Measurements from ENCODE around the gene PAGE2B.
"Not testable (repeated sequence)": the region's sequence is repeated elsewhere in the genome, so short reads cannot be mapped to it uniquely, and the experiment has no call there.

Gene PAGE2B

DNA sequence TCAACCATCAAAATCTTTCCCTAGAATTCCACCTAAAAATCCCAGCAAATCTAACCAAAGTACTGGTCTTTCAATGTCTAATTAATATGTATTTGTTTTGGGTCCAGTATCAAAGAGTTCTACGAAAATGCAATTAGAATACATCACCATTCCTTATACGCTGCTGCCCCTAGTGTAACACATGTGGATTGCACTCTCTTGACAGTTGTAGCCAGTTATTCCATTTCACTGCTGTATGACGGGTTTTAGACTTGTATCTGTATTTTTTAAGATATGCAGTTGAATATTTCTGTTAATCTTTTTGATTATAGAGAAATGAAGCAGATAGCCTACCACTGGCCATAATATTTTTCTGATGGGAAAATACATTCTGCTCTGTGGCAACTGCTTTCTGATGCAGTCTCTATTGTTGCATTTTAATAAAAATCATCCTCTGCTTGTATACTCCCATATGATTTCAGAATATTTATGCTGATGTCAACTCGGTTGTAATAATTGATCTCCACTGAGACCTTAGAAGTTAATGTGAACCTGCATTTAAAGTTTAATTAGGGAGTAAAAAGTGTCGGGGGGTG, 17.1 kb upstream of the PAGE2B start:
- H3K4me3 ChIP-seq (ENCODE audit: control insufficient read depth, low read depth, low read length), result no peak overlapping the region
- TF ChIP-seq, protein P1, sequence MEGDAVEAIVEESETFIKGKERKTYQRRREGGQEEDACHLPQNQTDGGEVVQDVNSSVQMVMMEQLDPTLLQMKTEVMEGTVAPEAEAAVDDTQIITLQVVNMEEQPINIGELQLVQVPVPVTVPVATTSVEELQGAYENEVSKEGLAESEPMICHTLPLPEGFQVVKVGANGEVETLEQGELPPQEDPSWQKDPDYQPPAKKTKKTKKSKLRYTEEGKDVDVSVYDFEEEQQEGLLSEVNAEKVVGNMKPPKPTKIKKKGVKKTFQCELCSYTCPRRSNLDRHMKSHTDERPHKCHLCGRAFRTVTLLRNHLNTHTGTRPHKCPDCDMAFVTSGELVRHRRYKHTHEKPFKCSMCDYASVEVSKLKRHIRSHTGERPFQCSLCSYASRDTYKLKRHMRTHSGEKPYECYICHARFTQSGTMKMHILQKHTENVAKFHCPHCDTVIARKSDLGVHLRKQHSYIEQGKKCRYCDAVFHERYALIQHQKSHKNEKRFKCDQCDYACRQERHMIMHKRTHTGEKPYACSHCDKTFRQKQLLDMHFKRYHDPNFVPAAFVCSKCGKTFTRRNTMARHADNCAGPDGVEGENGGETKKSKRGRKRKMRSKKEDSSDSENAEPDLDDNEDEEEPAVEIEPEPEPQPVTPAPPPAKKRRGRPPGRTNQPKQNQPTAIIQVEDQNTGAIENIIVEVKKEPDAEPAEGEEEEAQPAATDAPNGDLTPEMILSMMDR (IDR thresholded peaks at IDR 0.05; ENCODE audit: control insufficient read depth, insufficient read depth, low read depth, low read length, missing control alignments), result peak; percentile 78
- DNase-seq (ENCODE audit: low read depth), result no peak

DNA sequence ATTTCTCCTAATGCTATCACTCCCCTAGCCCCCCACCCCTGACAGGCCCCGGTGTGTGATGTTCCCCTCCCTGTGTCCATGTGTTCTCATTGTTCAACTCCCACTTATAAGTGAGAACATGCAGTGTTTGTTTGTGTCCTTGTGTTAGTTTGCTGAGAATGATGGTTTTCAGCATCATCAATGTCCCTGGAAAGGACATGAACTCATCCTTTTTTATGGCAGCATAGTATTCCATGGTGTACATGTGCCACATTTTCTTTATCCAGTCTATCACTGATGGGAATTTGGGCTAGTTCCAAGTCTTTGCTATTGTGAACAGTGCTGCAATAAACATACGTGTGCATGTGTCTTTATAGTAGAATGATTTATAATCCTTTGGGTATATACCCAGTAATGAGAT, 7.7 kb upstream of the PAGE2B start:
- not testable (repeated sequence) for H3K4me3 ChIP-seq (ENCODE audit: control insufficient read depth, low read depth, low read length); DNase-seq (ENCODE audit: low read depth)

DNA sequence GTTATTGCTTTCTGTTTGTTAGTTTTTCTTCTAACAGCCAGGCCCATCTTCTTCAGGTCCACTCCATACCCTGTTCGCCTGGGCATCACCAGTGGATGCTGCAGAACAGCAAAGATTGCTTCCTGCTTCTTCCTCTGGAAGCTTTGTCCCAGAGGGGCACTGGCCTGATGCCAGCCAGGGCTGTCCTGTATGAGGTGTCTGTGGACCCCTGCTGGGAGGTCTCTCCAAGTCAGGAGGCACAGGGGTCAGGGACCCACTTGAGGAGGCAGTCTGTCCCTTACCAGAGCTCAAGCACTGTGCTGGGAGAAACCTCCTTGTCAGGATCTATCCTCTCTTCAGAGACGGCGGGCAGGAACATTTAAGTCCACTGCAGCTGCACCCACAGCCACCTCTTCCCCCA, 2.5 kb upstream of the PAGE2B start:
- no peak overlapping the region for H3K4me3 ChIP-seq (ENCODE audit: control insufficient read depth, low read depth, low read length)
- no peak for DNase-seq (ENCODE audit: low read depth)
- TF ChIP-seq, protein P1 (IDR thresholded peaks at IDR 0.05; ENCODE audit: control insufficient read depth, insufficient read depth, low read depth, low read length, missing control alignments), result no peak

DNA sequence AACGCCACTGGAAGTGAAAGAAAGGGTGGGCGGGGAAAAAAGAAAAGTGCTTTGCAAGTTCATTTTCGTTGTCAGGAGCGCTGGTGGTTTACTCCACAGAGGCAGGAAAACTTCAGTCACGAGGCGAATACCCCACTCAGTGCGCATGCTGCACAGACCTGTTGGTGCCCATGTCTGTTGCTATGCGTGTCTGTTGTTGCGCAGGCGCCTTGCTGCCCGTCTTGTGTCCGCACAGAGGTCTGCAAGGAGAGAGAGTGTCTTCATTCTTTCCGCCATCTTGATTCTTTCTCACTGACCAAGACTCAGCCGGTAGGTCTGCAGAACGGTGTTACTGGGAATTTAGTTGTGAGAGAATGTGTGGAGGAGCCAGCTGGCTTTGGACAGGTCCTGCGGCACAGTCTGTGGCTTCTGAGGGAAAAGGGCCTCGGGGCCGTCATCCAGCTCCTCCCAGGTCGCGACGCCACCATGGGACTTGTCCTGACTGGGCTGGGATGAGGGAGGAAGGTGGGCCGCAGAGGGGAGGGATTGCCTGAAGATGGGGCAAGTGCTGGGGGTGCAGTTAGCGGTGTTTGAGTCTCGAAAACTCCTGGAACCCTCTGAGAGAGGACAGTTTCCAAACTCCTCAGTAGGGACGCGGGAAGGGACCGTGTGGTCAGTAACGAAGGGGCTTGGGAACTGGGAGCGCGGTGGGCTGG, 14.1 kb downstream of the PAGE2B start, which contains the start of gene PAGE2:
PAGE2 (plus strand) TSS at position 224 of the 695 bp plus-strand sequence. CDS start 1,003 bp downstream, outside the sequence.
- TF ChIP-seq, protein P1 (IDR thresholded peaks at IDR 0.05; ENCODE audit: control insufficient read depth, insufficient read depth, low read depth, low read length, missing control alignments), result no peak
- DNase-seq (ENCODE audit: low read depth), result no peak

DNA sequence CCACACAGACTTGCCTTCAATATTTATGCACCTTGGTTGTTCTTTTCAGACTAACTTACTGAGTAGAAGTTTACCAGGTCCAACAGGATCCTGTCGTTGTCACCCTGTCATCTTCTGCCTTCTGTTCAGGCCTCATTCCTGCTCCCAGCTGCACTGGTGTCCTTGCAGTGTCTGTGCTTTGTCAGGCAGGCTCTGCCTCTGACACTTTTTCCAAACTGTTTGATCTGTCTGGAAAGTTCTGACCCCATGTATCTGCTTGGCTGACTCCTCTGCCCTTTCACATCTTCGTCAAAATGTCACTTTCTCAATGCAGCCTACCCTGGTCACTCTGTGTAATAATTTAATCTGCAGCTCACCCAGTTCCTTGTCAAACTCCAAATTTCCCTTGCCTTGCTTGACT, 23.9 kb downstream of the PAGE2B start:
- no peak overlapping the region for H3K4me3 ChIP-seq (ENCODE audit: control insufficient read depth, low read depth, low read length)
- no peak for DNase-seq (ENCODE audit: low read depth)
- TF ChIP-seq, protein P1 (IDR thresholded peaks at IDR 0.05; ENCODE audit: control insufficient read depth, insufficient read depth, low read depth, low read length, missing control alignments), result no peak

More for the DNA sequence above, 14.1 kb downstream of the PAGE2B start, which contains the start of gene PAGE2:
- H3K4me3 ChIP-seq (ENCODE audit: control insufficient read depth, low read depth, low read length), result no peak within 1 kb of the TSS

DNA sequence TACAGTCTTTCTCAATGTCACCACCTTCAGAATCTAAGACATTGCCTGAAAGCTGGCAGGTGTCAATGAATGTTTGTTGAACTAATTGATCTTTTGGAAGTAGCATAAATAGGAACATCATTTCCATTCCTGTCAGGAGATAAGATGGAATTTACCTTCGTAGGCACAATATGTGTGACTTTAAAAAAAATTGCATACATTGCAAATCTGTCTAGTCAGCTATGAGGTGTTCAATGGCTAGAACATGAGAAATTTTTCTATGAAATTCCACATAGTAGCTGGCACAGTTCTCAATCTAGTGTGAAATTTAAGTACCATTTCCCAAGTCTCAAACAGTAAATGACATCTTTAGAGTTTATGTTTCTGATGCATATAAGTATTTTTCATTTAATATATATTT, 24.3 kb downstream of the PAGE2B start:
- H3K4me3 ChIP-seq (ENCODE audit: control insufficient read depth, low read depth, low read length), result no peak overlapping the region
- TF ChIP-seq, protein P1 (IDR thresholded peaks at IDR 0.05; ENCODE audit: control insufficient read depth, insufficient read depth, low read depth, low read length, missing control alignments), result no peak
- no peak for DNase-seq (ENCODE audit: low read depth)

DNA sequence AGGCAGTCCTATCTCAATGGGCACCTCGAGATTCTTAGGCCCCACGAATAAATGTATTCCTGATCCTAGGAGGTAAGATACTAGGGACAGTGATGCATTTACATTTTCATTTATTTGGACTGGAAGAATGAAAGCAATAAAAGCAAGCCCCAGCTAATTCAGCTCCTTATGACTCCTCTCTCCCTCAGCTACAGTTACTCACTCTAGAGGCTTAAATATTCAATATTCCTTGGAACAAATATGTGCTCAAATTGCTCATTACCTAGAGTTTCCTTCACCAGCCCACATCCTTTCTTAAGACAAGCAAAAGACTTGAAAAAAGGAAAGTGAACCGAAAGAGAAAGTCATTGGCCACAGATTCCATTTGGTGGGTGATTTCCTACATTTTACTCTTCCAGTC, 27.9 kb downstream of the PAGE2B start:
- TF ChIP-seq, protein P1 (IDR thresholded peaks at IDR 0.05; ENCODE audit: control insufficient read depth, insufficient read depth, low read depth, low read length, missing control alignments), result no peak
- H3K4me3 ChIP-seq (ENCODE audit: control insufficient read depth, low read depth, low read length), result no peak overlapping the region
- DNase-seq (ENCODE audit: low read depth), result no peak
